GM12892 (cell line): ENCODE data around the gene VOPP1.
A peak's percentile ranks its signal among the peaks of the same experiment; 100 is the strongest.

Source experiments
- DNase-seq: peaks from one replicate; pipeline ENCODE4 v3.0.0; 2011; ENCODE audit not compliant: insufficient read length
- FAIRE-seq: peaks from 2 replicates; lab custom pipeline; 2011; peaks lifted over from hg19 to GRCh38; lab: Jason Lieb, UNC
- POLR2A ChIP-seq: IDR thresholded peaks from 2 replicates; pipeline ENCODE4 v1.6.1; 2011; ENCODE audit warnings: low read depth, low read length, control low read depth
- POLR2AphosphoS5 ChIP-seq: IDR thresholded peaks from 2 replicates; pipeline ENCODE4 v1.6.1; 2011; ENCODE audit warnings: low read depth, low read length, control low read depth
- TAF1 ChIP-seq: IDR thresholded peaks from 2 replicates; pipeline ENCODE4 v1.6.1; 2011; ENCODE audit warnings: low read depth, mild to moderate bottlenecking, control low read depth, low read length, borderline replicate concordance

Gene VOPP1

GRCh38 chr7:55573234-55573900, 1.1 kb upstream of the VOPP1 start:
- TF ChIP-seq TAF1: no peak
- TF ChIP-seq POLR2AphosphoS5: no peak
- TF ChIP-seq POLR2A: no peak
- no peak for DNase-seq
- no peak for FAIRE-seq

- TF ChIP-seq TAF1: no peak
- TF ChIP-seq POLR2A: peak; percentile 23; the same call in 1 of the 2 replicates
- peak; percentile 47; the same call in 1 of the 2 replicates for TF ChIP-seq POLR2AphosphoS5
- DNase-seq (no peak), FAIRE-seq (peak; percentile 80)
These were observed 558 bp downstream of the VOPP1 start for GRCh38 chr7:55571511-55572377.

GRCh38 chr7:55570939-55571338, 1.4 kb downstream of the VOPP1 start:
- FAIRE-seq: no peak
- no peak for TF ChIP-seq TAF1
- no peak for TF ChIP-seq POLR2AphosphoS5
- TF ChIP-seq POLR2A: no peak
- no peak for DNase-seq

GRCh38 chr7:55570218-55570873, 2.0 kb downstream of the VOPP1 start:
- FAIRE-seq (peak; percentile 95), DNase-seq (no peak)
- peak; percentile 24; the same call in 1 of the 2 replicates for TF ChIP-seq POLR2A
- no peak for TF ChIP-seq POLR2AphosphoS5
- TF ChIP-seq TAF1: no peak

- DNase-seq (no peak), FAIRE-seq (no peak)
- TF ChIP-seq POLR2AphosphoS5: no peak; the same call in 1 of the 2 replicates
- TF ChIP-seq TAF1: no peak
- peak; percentile 9 for TF ChIP-seq POLR2A
These were observed 2.5 kb downstream of the VOPP1 start for GRCh38 chr7:55569797-55570196.

GRCh38 chr7:55569269-55569663, 3.0 kb downstream of the VOPP1 start:
- no peak for DNase-seq
- no peak for TF ChIP-seq TAF1
- 0 out of 2 replicates have a peak, but pooled peaks have one; percentile 11 for TF ChIP-seq POLR2AphosphoS5
- peak; percentile 82 for FAIRE-seq

DNA sequence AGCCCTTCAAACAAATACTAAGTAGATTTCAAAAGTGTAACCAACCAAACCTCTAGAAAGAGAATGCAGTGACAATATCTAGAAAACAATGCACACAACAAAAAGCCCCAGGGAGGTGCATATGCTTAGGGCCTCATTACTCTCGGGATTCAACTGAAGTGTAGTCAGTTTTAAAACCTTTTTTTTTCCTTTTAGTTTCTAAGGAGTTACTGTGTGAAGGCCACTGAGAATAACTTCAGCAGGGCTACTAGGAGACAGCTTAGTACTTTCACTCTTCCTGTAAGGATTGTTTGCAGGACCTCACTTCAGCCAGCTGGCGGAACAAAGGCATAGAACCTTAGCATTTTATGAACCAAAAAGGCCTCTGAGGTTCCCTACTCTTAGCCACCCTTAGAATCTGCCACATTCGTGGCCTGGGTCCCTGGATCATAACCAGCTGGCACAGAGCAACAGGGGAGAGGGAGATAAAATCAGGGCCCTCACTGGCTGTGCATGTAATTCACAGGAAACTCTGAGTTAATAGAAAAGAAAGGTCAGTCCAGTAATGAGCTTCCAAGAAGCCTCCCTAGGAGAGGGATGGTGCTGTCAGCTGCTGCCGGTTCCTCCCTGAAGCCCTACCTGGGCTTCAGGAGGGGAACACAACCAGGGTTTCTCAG, 3.6 kb downstream of the VOPP1 start:
- TF ChIP-seq POLR2A (no peak), POLR2AphosphoS5 (0 out of 2 replicates have a peak, but pooled peaks have one; percentile 6), TAF1 (no peak)
- DNase-seq: no peak
- FAIRE-seq: peak; percentile 21

- FAIRE-seq: no peak
- no peak for TF ChIP-seq POLR2AphosphoS5
- TF ChIP-seq TAF1: no peak
- TF ChIP-seq POLR2A: no peak
- no peak for DNase-seq
These were observed 4.7 kb downstream of the VOPP1 start for GRCh38 chr7:55567571-55567970.

GRCh38 chr7:55565681-55566080, 6.6 kb downstream of the VOPP1 start:
- DNase-seq (no peak), FAIRE-seq (peak; percentile 24)
- TF ChIP-seq TAF1 (no peak), POLR2A (no peak), POLR2AphosphoS5 (no peak)

DNA sequence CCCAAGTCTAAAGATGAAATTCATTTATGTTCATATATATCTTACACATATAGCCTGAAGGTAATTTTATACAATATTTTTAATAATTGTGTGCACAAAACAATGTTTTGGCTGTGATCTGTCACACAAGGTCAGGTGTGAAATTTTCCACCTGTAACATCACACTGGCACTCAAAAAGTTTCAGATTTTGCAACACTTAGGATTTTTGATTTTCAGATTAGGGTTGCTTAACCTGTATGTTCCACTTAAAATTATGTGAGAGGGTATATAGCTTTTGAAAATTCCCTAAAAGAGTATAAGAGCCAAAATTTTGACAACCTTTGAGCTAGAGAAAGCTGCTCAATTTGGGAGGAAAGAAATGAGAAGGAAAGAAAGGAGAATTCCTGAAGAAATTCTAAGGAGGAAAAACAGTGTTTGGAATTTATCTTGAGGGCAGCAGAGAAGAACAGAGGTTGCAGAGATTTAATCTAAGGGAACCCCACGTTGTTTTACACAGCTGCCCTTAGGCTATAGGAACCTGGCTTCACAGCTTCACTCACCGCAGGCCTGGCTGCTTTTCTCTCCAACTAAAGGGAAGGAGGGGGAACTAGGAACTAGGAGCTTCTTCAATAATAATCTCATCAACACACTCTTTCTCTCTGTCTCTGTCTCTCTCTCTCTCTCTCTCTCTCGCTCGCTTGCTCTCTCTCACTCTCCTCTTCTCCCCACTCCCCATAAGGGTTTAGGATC, 8.5 kb downstream of the VOPP1 start:
- TF ChIP-seq TAF1 (no peak), POLR2AphosphoS5 (no peak), POLR2A (no peak)
- DNase-seq (no peak), FAIRE-seq (no peak)
